ENCODE measurements around the gene LPCAT2. TPM values are rescaled to one million over a fixed set of nuclear protein-coding genes. Genes with fewer than 3 reads are reported as not detected.
"Not testable (repeated sequence)": the region's sequence is repeated elsewhere in the genome, so short reads cannot be mapped to it uniquely, and the experiment has no call there.

The LPCAT2 gene
- polyA plus RNA-seq, 1 donor from 2014 or later = 0.59 TPM

DNA sequence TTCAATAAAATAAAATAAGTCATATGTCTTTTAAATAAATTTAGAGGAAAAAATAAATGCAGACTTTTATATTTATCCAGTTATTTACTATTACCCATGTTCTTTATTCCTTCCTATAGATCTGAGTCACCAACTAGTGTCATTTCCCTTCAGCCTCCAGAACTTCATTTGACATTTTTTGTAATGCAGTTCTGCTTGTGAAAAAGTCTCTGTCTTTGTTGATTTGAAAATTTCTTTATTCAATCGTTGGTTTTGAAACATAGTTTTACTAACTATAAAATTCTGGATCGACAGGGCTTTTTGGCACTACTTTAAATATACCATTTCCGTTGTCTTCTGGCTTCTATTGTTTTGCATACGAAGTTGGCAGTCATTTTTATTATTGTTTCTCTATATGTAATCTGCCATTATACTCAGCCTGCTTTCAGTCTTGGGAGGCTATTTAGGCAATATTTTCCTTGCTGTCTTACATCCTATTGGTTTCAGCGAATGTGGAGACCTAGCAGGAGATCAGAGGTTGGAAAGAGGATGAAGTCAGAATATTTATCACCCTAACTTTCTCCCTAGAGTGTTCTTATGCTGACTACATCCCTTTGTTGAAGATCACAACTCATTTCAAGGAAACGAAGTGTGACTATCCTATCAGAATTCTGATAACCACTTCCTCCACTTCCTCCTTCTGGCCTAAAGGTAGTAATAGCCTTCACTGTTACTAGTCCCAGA, 104.9 kb downstream of the LPCAT2 start:
- Histone ChIP-seq H3K27ac (ENCODE audit: low read length) (no peak overlapping the region), H3K9me3 (ENCODE audit: low read length) (no peaks in the 10 kb centered on the region), H3K9ac (ENCODE audit: low read length) (no peak overlapping the region), H3K4me3 (ENCODE audit: low read length) (no peak overlapping the region), H3K27me3 (ENCODE audit: insufficient read depth, low read depth, low read length) (no peaks in the 10 kb centered on the region), H3F3A (ENCODE audit: insufficient read depth, low read length, poor library complexity, severe bottlenecking) (no peaks in the 10 kb centered on the region), H3K9me2 (ENCODE audit: insufficient read depth, low read length) (no peaks in the 10 kb centered on the region), H3K36me3 (ENCODE audit: insufficient read depth, low read length) (no peaks in the 10 kb centered on the region), H3K4me2 (ENCODE audit: low read length) (no peak overlapping the region), H2AFZ (ENCODE audit: low read depth, low read length) (no peak overlapping the region), H4K20me1 (ENCODE audit: insufficient read depth) (no peaks in the 10 kb centered on the region), H3K79me2 (replicated peaks; ENCODE audit: insufficient read depth, low read length) (no peaks in the 10 kb centered on the region)
- no peak for TF ChIP-seq RAD21 (conservative IDR thresholded peaks at IDR 0.05)
- TF ChIP-seq, protein P1, sequence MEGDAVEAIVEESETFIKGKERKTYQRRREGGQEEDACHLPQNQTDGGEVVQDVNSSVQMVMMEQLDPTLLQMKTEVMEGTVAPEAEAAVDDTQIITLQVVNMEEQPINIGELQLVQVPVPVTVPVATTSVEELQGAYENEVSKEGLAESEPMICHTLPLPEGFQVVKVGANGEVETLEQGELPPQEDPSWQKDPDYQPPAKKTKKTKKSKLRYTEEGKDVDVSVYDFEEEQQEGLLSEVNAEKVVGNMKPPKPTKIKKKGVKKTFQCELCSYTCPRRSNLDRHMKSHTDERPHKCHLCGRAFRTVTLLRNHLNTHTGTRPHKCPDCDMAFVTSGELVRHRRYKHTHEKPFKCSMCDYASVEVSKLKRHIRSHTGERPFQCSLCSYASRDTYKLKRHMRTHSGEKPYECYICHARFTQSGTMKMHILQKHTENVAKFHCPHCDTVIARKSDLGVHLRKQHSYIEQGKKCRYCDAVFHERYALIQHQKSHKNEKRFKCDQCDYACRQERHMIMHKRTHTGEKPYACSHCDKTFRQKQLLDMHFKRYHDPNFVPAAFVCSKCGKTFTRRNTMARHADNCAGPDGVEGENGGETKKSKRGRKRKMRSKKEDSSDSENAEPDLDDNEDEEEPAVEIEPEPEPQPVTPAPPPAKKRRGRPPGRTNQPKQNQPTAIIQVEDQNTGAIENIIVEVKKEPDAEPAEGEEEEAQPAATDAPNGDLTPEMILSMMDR (IDR thresholded peaks at IDR 0.05; ENCODE audit: poor library complexity, severe bottlenecking) = no peak
- TF ChIP-seq, protein P2, sequence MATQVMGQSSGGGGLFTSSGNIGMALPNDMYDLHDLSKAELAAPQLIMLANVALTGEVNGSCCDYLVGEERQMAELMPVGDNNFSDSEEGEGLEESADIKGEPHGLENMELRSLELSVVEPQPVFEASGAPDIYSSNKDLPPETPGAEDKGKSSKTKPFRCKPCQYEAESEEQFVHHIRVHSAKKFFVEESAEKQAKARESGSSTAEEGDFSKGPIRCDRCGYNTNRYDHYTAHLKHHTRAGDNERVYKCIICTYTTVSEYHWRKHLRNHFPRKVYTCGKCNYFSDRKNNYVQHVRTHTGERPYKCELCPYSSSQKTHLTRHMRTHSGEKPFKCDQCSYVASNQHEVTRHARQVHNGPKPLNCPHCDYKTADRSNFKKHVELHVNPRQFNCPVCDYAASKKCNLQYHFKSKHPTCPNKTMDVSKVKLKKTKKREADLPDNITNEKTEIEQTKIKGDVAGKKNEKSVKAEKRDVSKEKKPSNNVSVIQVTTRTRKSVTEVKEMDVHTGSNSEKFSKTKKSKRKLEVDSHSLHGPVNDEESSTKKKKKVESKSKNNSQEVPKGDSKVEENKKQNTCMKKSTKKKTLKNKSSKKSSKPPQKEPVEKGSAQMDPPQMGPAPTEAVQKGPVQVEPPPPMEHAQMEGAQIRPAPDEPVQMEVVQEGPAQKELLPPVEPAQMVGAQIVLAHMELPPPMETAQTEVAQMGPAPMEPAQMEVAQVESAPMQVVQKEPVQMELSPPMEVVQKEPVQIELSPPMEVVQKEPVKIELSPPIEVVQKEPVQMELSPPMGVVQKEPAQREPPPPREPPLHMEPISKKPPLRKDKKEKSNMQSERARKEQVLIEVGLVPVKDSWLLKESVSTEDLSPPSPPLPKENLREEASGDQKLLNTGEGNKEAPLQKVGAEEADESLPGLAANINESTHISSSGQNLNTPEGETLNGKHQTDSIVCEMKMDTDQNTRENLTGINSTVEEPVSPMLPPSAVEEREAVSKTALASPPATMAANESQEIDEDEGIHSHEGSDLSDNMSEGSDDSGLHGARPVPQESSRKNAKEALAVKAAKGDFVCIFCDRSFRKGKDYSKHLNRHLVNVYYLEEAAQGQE (IDR thresholded peaks at IDR 0.05; ENCODE audit: borderline replicate concordance) = no peak
- TF ChIP-seq SMC3 (conservative IDR thresholded peaks at IDR 0.05; ENCODE audit: poor library complexity) = no peak
- no peak for TF ChIP-seq EZH2 (IDR thresholded peaks at IDR 0.05; ENCODE audit: borderline replicate concordance, insufficient read depth, low read length, poor library complexity, severe bottlenecking)
- no peak for TF ChIP-seq MXI1 (conservative IDR thresholded peaks at IDR 0.05; ENCODE audit: poor library complexity, severe bottlenecking)
- no peak for TF ChIP-seq POLR2AphosphoS5 (IDR thresholded peaks at IDR 0.05)
- no peak for TF ChIP-seq TAF1 (IDR thresholded peaks at IDR 0.05; ENCODE audit: low read depth)

DNA sequence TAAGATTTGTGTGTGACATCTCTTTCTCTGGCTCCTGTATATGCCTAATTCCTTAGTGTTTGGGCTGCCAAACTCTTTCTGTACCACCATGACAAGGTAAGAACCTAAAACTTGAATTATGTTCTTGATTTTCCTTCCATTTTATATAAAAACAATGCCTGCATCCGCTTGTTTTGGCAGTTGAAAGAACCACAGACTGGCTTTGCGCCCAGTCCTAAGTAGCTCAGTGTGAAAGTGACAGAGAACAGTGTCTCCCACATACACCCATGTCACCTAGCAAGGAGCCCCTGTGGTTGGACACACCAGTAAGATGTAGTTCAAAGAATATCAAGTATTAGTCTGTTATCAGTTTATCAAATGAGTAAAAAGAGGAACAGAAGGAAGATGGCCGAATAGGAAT, 106.2 kb downstream of the LPCAT2 start:
- H3K27me3 ChIP-seq (ENCODE audit: insufficient read depth, low read depth, low read length) = no peaks in the 10 kb centered on the region
- H3K9me3 ChIP-seq (ENCODE audit: low read length) = no peaks in the 10 kb centered on the region
- no peak overlapping the region for H3K9ac ChIP-seq (ENCODE audit: low read length)
- H2AFZ ChIP-seq (ENCODE audit: low read depth, low read length) = no peak overlapping the region
- no peaks in the 10 kb centered on the region for H3F3A ChIP-seq (ENCODE audit: insufficient read depth, low read length, poor library complexity, severe bottlenecking)
- H3K4me3 ChIP-seq (ENCODE audit: low read length) = no peak overlapping the region
- H3K9me2 ChIP-seq (ENCODE audit: insufficient read depth, low read length) = no peaks in the 10 kb centered on the region
- TF ChIP-seq TAF1 (IDR thresholded peaks at IDR 0.05; ENCODE audit: low read depth) (no peak), MXI1 (conservative IDR thresholded peaks at IDR 0.05; ENCODE audit: poor library complexity, severe bottlenecking) (no peak), EZH2 (IDR thresholded peaks at IDR 0.05; ENCODE audit: borderline replicate concordance, insufficient read depth, low read length, poor library complexity, severe bottlenecking) (no peak), EP300 (conservative IDR thresholded peaks at IDR 0.05; ENCODE audit: poor library complexity, severe bottlenecking) (no peak), SMC3 (conservative IDR thresholded peaks at IDR 0.05; ENCODE audit: poor library complexity) (no peak)
- no peaks in the 10 kb centered on the region for H3K79me2 ChIP-seq (replicated peaks; ENCODE audit: insufficient read depth, low read length)
- no peaks in the 10 kb centered on the region for H4K20me1 ChIP-seq (ENCODE audit: insufficient read depth)
- H3K36me3 ChIP-seq (ENCODE audit: insufficient read depth, low read length) = no peaks in the 10 kb centered on the region
- no peak overlapping the region for H3K27ac ChIP-seq (ENCODE audit: low read length)
- no peak overlapping the region for H3K4me2 ChIP-seq (ENCODE audit: low read length)

DNA sequence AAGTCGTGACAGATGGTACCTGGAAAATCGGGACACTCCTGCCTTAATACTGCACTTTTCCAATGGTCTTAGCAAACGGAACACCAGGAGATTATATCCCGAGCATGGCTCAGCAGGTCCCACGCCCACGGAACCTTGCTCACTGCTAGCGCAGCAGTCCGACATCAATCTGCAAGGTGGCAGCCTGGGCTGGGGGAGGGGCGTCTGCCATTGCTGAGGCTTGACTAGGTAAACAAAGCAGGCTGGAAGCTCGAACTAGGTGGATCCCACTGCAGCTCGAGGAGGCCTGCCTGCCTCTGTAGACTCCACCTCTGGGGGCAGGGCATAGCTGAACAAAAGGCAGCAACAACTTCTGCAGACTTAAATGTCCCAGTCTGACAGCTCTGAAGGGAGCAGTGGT, 106.8 kb downstream of the LPCAT2 start:
- not testable (repeated sequence) for H3K9ac ChIP-seq (ENCODE audit: low read length)

More for the DNA sequence above, 106.8 kb downstream of the LPCAT2 start:
- not testable (repeated sequence) for H3F3A ChIP-seq (ENCODE audit: insufficient read depth, low read length, poor library complexity, severe bottlenecking); H2AFZ ChIP-seq (ENCODE audit: low read depth, low read length); H3K79me2 ChIP-seq (replicated peaks; ENCODE audit: insufficient read depth, low read length); H3K9me2 ChIP-seq (ENCODE audit: insufficient read depth, low read length); H3K36me3 ChIP-seq (ENCODE audit: insufficient read depth, low read length); H3K27me3 ChIP-seq (ENCODE audit: insufficient read depth, low read depth, low read length); H3K27ac ChIP-seq (ENCODE audit: low read length); H3K4me3 ChIP-seq (ENCODE audit: low read length); H3K4me2 ChIP-seq (ENCODE audit: low read length); H3K9me3 ChIP-seq (ENCODE audit: low read length); H4K20me1 ChIP-seq (ENCODE audit: insufficient read depth)

Data from neural cell (in vitro differentiated cells).